Activated CD4-positive, CD25-positive, alpha-beta regulatory T cell (primary cell): ENCODE results near the gene CDK12.
"Not testable (repeated sequence)": the region's sequence is repeated elsewhere in the genome, so short reads cannot be mapped to it uniquely, and the experiment has no call there.

Experiments used
- DNase-seq, 4 experiments: peaks; one replicate each; lab custom pipeline; 2025; lab: John Stamatoyannopoulos, UW

The CDK12 gene

DNA sequence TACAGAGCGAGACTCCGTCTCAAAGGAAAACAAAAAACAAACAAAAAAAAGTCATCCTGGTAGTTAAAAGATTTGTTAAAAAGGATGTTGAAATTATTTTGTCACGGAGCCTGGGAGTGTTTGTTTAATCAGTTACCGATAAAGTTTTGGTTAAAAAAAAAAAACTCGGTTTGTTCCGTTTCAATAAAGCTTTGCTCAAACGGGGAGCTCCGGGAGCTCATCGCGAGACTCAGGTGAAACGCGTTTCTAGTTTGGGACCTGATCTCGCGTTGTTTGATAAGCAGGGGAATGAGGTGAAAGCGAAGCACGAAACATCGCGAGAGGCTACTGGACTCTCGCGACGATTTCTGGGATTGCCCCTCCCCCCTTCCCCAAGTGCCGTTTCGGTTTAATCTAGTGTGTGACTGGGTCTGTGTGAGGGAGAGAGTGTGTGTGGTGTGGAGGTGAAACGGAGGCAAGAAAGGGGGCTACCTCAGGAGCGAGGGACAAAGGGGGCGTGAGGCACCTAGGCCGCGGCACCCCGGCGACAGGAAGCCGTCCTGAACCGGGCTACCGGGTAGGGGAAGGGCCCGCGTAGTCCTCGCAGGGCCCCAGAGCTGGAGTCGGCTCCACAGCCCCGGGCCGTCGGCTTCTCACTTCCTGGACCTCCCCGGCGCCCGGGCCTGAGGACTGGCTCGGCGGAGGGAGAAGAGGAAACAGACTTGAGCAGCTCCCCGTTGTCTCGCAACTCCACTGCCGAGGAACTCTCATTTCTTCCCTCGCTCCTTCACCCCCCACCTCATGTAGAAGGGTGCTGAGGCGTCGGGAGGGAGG, at the start of gene CDK12:
Gene CDK12, plus strand, starts transcription at position 374 of the 813 bp plus-strand sequence. CDS start 586 bp downstream, outside the sequence.
- DNase-seq = peak; percentile 80 to 88 (median 87)

- DNase-seq = no peak
These were observed 45.1 kb upstream of the CDK12 start for GRCh38 chr17:39416141-39416540.

DNA sequence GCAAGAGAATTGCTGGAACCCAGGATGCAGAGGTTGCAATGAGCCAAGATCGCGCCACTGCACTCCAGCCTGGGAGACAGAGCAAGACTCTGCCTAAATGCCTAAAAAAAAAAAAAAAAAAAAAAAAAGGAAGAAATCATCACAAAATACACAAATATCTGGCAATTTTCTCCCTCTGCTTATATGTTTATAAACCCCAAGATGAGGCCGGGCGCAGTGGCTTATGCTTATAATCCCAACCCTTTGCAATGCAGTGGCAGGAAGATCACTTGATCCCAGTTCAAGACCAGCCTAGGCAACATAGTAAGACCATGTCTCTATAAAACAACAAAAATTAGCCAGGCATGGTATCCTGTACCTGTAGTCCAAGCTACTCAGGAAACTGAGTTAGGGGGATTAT, 31.7 kb upstream of the CDK12 start:
- no peak for DNase-seq

DNA sequence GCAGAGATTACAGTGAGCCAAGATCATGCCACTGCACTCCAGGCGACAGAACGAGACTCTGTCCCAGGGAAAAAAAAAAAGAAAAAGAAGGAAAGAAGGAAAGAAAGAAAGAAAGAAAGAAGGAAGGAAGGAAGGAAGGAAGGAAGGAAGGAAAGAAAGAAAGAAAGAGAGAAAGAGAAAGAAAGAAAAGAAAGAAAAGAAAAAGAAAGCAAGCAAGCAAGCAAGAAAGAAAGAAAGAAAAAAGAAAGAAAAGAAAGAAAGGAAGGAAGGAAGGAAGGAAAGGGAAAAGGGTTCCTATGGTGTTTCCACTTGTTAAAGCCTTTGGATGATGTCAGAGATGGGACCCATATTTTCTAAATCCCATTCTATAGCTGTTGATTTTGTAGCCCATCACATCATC, 21.4 kb upstream of the CDK12 start:
- not testable (repeated sequence) for DNase-seq

DNA sequence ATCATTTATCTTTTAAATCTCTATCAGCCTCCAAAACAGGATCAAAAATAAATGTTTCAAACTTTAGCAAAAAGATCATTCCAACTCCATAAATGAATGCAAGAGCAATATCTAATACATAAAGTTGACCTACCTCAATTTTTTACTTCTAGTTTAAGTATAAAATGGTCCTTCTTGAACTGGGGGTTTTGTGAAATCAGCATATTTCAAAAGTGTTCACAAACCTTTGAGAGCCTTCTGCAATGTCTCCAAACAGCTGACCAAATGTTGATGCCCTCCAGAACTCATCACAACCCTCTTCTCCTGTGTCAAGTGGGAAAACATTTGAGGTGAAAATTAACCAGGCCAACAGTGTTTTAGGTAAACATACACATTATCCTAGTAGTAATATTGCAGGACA, 18.0 kb upstream of the CDK12 start:
- DNase-seq = no peak

GRCh38 chr17:39447561-39447960, 13.7 kb upstream of the CDK12 start:
- no peak for DNase-seq

DNA sequence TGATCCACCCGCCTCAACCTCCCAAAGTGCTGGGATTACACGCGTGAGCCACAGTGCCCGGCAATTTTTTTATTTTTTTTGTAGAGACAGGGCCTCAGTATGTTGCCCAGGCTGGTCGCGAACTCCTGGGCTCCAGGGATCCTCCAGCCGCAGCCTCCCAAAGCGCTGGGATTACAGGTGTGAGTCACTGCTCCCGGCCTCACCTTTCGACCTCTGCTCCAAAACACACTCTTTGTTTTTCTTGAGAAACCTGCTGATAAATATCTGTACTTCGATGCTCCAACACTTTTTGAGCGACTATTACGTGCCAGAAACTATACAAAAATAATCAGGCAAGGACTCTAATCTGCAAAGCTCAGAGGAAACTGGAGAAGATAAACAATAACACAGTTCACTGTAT, 11.2 kb upstream of the CDK12 start:
- DNase-seq = no peak

DNA sequence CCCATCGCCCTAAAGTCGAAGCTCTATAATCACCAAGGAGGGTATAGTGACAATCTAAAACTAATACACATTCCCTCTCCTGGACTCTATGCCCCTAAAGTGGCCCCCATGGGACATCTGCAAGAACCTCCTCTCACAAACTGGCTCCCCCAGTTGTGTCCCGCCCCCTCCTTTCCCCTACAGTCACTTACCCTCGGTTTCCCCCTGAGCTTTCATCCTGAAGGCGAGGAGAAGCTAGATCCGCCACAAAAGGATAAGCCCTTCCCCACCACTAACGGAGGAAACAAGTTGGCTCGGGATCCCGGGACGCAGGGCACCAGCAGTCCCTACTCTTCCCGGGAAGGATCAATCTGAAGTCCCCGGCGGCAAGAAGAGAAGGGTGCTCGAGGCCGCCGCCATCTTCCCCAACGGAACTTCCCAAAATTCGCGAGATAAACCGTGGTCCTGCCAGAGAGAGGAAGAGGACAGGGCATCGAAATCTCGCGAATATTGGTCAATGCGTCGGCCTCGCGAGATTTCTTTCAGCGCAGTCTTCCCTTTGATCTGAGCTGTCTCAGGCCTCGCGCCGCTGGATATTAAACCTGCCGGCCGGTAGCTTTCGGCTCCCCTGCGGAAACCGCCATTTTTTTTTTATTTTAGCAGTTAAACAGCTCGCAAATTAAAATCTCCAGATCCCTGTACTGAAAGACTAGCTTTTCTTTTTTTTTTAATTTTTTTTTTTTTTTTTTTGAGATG, 10.3 kb upstream of the CDK12 start, which contains the start of gene MED1:
Gene MED1, minus strand, starts transcription at position 417 of the 735 bp plus-strand sequence. Its CDS starts 201 bp downstream, at position 216.
- DNase-seq = peak; percentile 70 to 79 (median 77)

DNA sequence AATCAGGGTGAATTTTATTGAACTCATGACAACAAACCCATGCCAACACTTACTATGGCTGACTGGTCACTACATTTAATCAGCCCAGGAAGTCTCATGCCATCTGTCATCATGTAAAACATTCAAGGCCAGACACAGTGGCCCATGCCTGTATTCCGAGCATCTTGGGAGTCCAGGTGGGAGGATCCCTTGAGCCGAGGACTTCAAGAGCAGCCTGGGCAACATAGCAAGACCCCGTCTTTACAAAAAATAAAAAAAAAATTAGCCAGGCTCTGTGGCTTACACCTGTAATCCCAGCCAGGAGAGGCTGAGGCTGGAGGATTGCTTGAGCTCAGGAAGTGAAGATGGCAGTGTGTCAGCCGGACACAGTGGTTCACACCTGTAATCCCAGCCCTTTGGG, 5.4 kb upstream of the CDK12 start:
- DNase-seq = no peak

DNA sequence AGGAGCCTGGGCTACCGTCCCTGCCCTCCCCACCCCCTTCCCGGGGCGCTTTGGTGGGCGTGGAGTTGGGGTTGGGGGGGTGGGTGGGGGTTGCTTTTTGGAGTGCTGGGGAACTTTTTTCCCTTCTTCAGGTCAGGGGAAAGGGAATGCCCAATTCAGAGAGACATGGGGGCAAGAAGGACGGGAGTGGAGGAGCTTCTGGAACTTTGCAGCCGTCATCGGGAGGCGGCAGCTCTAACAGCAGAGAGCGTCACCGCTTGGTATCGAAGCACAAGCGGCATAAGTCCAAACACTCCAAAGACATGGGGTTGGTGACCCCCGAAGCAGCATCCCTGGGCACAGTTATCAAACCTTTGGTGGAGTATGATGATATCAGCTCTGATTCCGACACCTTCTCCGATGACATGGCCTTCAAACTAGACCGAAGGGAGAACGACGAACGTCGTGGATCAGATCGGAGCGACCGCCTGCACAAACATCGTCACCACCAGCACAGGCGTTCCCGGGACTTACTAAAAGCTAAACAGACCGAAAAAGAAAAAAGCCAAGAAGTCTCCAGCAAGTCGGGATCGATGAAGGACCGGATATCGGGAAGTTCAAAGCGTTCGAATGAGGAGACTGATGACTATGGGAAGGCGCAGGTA, 762 bp downstream of the CDK12 start:
- no peak for DNase-seq

- DNase-seq = no peak
These were observed 1.5 kb downstream of the CDK12 start for GRCh38 chr17:39462631-39463375.

DNA sequence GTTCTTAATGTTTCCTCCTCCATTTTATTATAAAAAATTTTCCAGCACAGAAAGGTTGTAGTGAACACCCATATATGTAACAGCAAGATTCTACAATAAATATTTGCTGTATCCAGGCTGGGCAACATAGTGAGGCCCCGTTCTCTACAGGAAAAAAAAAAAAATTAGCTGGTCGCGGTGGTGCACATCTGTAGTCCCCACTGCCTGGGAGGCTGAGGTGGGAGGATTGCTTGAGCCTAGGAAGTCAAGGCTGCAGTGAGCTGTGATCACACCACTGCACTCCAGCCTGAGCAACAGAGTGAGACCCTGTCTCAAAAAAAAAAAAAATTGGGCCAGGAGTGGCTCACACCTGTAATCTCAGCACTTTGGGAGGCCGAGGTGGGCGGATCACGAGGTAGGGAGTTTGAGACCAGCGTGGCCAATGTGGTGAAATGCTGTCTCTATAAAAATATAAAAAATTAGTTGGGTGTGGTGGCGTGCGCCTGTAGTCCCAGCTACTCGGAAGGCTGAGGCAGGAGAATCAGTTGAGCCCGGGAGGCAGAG, 3.4 kb downstream of the CDK12 start:
- not testable (repeated sequence) for DNase-seq

DNA sequence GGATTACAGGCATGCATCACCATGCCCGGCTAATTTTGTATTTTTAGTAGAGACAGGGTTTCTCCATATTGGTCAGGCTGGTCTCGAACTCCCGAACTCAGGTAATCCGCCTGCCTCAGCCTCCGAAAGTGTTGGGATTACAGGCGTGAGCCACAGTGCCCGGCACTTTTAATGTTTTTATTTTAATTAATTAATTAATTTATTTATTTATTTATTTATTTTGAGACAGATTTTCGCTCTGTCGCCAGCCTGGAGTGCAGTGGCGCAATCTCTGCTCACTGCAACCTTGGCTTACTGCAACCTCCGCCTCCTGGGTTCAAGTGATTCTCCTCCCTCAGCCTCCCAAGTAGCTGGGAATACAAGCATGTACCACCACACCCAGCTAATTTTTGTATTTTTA, 7.3 kb downstream of the CDK12 start:
- DNase-seq = not testable (repeated sequence)

DNA sequence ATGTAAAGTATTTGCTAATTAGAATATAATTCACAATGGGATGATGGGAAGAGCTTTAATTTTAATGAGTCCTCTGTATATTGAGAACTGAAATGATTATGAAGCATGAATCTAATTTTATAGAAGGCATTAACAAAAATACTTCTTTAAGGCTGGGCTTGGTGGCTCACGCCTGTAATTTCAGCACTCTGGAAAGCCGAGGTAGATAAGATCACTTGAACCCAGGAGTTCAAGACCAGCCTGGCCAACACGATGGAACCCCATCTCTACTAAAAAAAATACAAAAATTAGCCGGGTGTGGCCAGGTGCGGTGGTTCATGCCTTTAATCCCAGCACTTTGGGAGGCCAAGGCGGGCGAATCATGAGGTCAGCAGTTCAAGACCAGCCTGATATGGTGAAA, 12.0 kb downstream of the CDK12 start:
- no peak for DNase-seq

DNA sequence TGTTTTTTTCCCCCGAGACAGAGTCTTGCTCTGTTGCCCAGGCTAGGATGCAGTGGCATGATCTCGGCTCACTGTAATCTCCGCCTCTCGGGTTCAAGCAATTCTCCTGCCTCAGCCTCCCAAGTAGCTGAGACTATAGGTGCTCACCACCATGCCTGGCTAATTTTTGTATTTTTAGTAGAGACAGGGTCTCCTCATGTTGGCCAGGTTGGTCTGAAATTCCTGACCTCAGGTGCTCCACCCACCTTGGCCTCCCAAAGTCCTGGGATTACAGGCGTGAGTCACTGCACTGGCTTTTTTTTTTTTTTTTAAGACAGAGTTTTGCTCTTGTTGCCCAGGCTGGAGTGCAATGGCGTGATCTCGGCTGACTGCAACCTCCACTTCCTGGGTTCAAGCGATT, 18.3 kb downstream of the CDK12 start:
- not testable (repeated sequence) for DNase-seq

DNA sequence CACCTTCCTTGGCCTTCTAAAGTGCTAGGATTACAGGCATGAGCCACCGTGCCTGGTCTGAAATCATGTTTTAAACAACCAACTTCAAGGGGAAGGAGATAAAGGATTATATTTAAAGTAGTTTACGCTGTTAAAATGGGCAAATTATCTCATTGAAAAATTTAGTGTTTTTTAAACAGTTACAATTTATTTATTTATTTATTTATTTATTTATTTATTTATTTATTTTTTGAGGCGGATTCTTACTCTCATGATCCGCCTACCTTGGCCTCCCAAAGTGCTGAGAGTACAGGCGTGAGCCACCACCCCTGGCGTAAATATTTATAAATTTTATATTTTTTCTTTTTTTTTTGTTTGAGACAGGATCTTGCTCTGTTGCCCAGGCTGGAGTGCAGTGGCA, 22.2 kb downstream of the CDK12 start:
- no peak for DNase-seq

- DNase-seq = no peak
These were observed 22.9 kb downstream of the CDK12 start for GRCh38 chr17:39484178-39484577.

GRCh38 chr17:39485555-39485954, 24.3 kb downstream of the CDK12 start:
- DNase-seq = no peak

GRCh38 chr17:39486242-39486641, 25.0 kb downstream of the CDK12 start:
- DNase-seq = no peak

- DNase-seq = not testable (repeated sequence)
These were observed 26.2 kb downstream of the CDK12 start for GRCh38 chr17:39487490-39487889.

DNA sequence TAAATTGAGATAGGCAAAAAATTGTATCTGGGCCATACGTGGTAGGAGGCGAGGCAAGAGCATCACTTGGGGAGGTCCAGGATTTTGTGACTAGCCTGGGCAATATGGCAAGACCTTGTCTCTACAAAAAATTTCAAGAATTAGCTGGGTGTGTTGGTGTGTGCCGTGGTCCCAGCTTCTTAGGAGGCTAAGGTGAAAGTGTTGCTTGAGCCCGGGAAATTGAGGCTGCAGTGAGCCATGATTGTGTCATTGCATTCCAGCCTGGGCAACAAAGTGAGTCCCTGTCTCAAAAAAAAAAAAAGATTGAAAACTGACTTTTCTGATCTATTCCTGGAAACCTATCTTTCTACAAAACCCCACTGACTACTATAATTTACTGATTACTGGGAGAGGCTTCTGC, 26.7 kb downstream of the CDK12 start:
- no peak for DNase-seq

GRCh38 chr17:39496921-39497320, 35.6 kb downstream of the CDK12 start:
- DNase-seq = not testable (repeated sequence)
